CD8-positive, alpha-beta memory T cell (primary cell): ENCODE results near the gene HLCS. TPM values are rescaled to one million over a fixed set of nuclear protein-coding genes. Genes with fewer than 3 reads are reported as not detected.

Experiments
- CTCF ChIA-PET: fragments of 350-600 bp; sonication (Branson Sonifier 250); formaldehyde crosslinking; loops from one replicate; lab custom pipeline; 2021; ENCODE audit warnings: antibody characterized with exemption; lab: Charles Lee
- POLR2A ChIA-PET: fragments of 350-600 bp; sonication (Branson Sonifier 250); formaldehyde crosslinking; loops from one replicate; lab custom pipeline; 2021; ENCODE audit warnings: antibody characterized with exemption; lab: Charles Lee
- DNase-seq, 5 donors: peaks; one replicate each; pipeline versions ENCODE4 v3.0.0 to v3.0.0-alpha.2; 2020 to 2022; ENCODE audit warnings: mixed read lengths in 1 of 5
- H3K27ac ChIP-seq: one replicate; pipeline ENCODE4 v1.7.0; 2013; ENCODE audit warnings: low read depth, mild to moderate bottlenecking, low read length, moderate library complexity
- H3K27me3 ChIP-seq: 2 replicates; pipeline ENCODE4 v1.7.0; 2013; ENCODE audit warnings: low read length, mild to moderate bottlenecking; ENCODE audit not compliant: insufficient read depth, poor library complexity, severe bottlenecking
- H3K36me3 ChIP-seq: 2 replicates; pipeline ENCODE4 v1.7.0; 2013; ENCODE audit warnings: mild to moderate bottlenecking, low read length, moderate library complexity; ENCODE audit not compliant: insufficient read depth
- H3K4me1 ChIP-seq: 2 replicates; pipeline ENCODE4 v1.7.0; 2013; ENCODE audit warnings: mild to moderate bottlenecking, low read length, moderate library complexity; ENCODE audit not compliant: insufficient read depth
- H3K4me3 ChIP-seq: 2 replicates; pipeline ENCODE4 v1.7.0; 2013; ENCODE audit warnings: mild to moderate bottlenecking, low read length
- H3K9me3 ChIP-seq: 2 replicates; pipeline ENCODE4 v1.7.0; 2013; ENCODE audit warnings: mild to moderate bottlenecking, low read length
- H3K27ac Mint-ChIP-seq, 8 donors: one replicate each; pipeline ENCODE4 v1.8.0; 2020 to 2021; ENCODE audit warnings: mixed read lengths in 8 of 8, mild to moderate bottlenecking in 6 of 8, inconsistent platforms in 3 of 8, moderate library complexity in 3 of 8
- H3K27me3 Mint-ChIP-seq, 2 donors: one replicate each; pipeline ENCODE4 v1.8.0; 2020 to 2021; ENCODE audit warnings: mixed read lengths in 2 of 2, mild to moderate bottlenecking in 1 of 2, moderate library complexity in 1 of 2
- H3K36me3 Mint-ChIP-seq, 3 donors: one replicate each; pipeline ENCODE4 v1.8.0; 2020 to 2021; ENCODE audit warnings: mixed read lengths in 3 of 3, inconsistent platforms in 1 of 3, mild to moderate bottlenecking in 1 of 3
- H3K4me1 Mint-ChIP-seq, 3 donors: one replicate each; pipeline ENCODE4 v1.8.0; 2020 to 2021; ENCODE audit warnings: mixed read lengths in 3 of 3, inconsistent platforms in 1 of 3, mild to moderate bottlenecking in 1 of 3
- H3K4me3 Mint-ChIP-seq, 7 donors: one replicate each; pipeline ENCODE4 v1.8.0; 2020 to 2021; ENCODE audit warnings: mixed read lengths in 7 of 7, mild to moderate bottlenecking in 6 of 7, moderate library complexity in 4 of 7, inconsistent platforms in 2 of 7
- H3K9me3 Mint-ChIP-seq, 5 donors: one replicate each; pipeline ENCODE4 v1.8.0; 2020 to 2022; ENCODE audit warnings: mixed read lengths in 5 of 5, mild to moderate bottlenecking in 3 of 5, moderate library complexity in 2 of 5, inconsistent platforms in 1 of 5
- polyA plus RNA-seq: library from polyadenylated mRNA; unstranded; fragments of 300-500 nt; fragmentation: Illumina TruSeq; gene quantifications from one replicate; pipeline ENCODE4 v1.2.3, GENCODE V29; 2021
- total RNA-seq, 2 experiments: library from RNA; stranded (reverse); gene quantifications; one replicate each; pipeline ENCODE4 v1.2.3, GENCODE V29; 2021

Gene HLCS
- total and polyA plus RNA-seq, 3 experiments from 2014 or later = 12.7 to 14.7 (median 13.4) TPM

DNA sequence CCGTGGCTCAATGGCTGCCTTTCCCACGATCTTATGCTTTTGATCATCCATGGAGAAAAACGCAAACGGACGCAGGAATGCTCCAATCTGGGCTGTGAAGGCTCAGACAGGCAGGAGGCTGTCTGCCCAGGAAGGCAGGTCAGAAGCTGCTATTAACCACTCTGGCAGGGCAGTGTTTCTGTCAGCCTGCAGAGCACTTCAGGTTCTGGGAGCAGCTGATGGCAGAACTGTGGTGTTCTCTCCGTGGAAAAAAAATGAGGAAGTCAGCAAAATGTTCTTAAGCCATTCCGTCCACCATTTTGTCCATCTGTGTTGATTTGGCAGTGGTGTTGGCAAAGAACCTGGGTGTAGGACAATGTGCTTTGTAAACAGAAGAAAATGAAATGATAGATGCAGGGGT lies 175.9 kb downstream of the HLCS start:
- CTCF ChIA-PET = no interaction called here
- Histone ChIP-seq H3K27me3 (no peaks in the 10 kb centered on the region), H3K36me3 (no peaks in the 10 kb centered on the region), H3K4me1 (no peaks in the 10 kb centered on the region), H3K9me3 (no peaks in the 10 kb centered on the region), H3K27ac (no peak overlapping the region), H3K4me3 (no peak overlapping the region)
- Mint-ChIP-seq H3K4me1 (peaks cover 0 to 1% (median 0%) of the 10 kb centered on the region in 3 donors), H3K4me3 (no peak overlapping the region), H3K27me3 (no peaks in the 10 kb centered on the region), H3K9me3 (peaks cover 0 to 9% (median 5%) of the 10 kb centered on the region in 5 donors), H3K36me3 (peaks cover 13 to 43% (median 24%) of the 10 kb centered on the region in 3 donors), H3K27ac (no peak overlapping the region)
- POLR2A ChIA-PET = no interaction called here
- no peak for DNase-seq

DNA sequence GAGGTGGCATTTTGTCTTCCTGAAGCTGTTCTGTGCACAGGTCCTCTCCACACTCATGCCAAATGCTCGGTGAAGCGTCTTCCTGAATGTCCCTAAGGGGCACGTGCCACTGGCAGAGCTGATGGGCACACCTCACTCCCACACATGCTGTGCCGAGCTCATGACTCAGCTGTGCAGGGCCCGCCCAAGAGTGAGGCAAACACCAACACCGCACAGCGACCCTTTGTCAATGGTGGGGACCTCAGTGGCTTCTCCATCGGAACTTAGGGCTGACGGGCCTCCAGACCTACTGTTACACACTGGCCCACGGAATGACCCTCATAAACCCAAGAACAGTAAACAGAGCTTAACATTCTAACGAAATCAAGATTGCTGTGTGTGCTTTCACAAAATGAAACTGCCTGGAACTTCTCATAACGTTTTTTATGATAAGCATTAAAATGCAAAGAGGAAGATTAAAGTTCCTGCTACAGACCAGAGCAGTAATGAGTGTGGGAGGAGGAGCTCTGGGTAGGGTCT lies 178.3 kb downstream of the HLCS start:
- CTCF ChIA-PET = no interaction called here
- Mint-ChIP-seq H3K27ac (no peak overlapping the region), H3K4me3 (no peak overlapping the region), H3K4me1 (no peaks in the 10 kb centered on the region), H3K9me3 (no peaks in the 10 kb centered on the region), H3K27me3 (no peaks in the 10 kb centered on the region), H3K36me3 (peaks cover 16 to 31% (median 17%) of the 10 kb centered on the region in 3 donors)
- no peaks in the 10 kb centered on the region for H3K4me1 ChIP-seq
- H3K4me3 ChIP-seq = no peak overlapping the region
- H3K36me3 ChIP-seq = no peaks in the 10 kb centered on the region
- no peaks in the 10 kb centered on the region for H3K9me3 ChIP-seq
- H3K27ac ChIP-seq = no peak overlapping the region
- POLR2A ChIA-PET = no interaction called here
- no peaks in the 10 kb centered on the region for H3K27me3 ChIP-seq
- no peak for DNase-seq

DNA sequence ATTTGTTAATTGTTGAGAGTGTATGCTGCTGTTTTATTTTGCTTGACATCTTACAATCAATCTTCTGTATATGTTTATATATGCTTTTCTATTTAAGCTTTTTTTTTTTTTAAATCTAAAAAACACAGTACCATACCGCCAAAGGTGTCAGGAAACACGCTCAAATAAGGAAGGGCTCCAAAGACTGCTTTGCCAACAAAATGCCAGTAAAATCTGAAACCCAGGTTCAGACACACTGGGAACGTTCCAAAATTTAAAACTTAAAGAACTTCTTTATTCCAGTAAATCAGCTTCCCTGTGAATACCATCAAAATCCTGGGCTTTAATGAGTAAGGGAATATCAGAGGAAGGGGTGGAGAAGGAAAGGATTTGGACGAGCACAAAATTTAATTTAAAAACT lies 180.3 kb downstream of the HLCS start:
- no peak overlapping the region for H3K4me3 ChIP-seq
- Mint-ChIP-seq H3K27me3 (no peaks in the 10 kb centered on the region), H3K36me3 (peaks cover 14 to 30% (median 16%) of the 10 kb centered on the region in 3 donors), H3K27ac (no peak overlapping the region), H3K9me3 (no peaks in the 10 kb centered on the region), H3K4me1 (peaks cover 0 to 5% (median 4%) of the 10 kb centered on the region in 3 donors), H3K4me3 (no peak overlapping the region)
- H3K9me3 ChIP-seq = no peaks in the 10 kb centered on the region
- no peaks in the 10 kb centered on the region for H3K27me3 ChIP-seq
- DNase-seq = no peak
- POLR2A ChIA-PET = interaction anchor here (0.6 kb wide), 1 partner anchor 1001 kb away, joined by 3 read pairs; no protein-coding TSS in a partner anchor
- H3K27ac ChIP-seq = no peak overlapping the region
- CTCF ChIA-PET = no interaction called here
- no peaks in the 10 kb centered on the region for H3K4me1 ChIP-seq
- no peaks in the 10 kb centered on the region for H3K36me3 ChIP-seq

DNA sequence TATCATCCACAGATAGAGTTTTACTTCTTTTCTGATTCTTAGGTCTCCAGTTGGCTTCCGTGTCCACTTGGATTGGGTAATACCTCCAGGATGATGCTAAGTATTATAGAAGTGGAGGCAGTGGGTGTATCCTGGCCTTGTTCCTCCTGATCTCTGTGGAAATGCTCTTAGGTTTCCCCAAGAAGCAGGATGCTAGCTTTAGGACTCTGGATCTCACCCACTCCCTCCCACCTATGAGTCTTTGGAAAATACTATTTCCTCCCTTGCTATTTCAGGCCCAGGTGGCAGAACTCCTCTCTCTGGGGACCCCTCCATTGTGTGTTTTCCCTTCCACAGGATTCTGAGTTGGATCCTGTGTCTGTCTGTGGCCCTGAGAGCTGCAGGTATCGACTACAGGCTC lies 180.9 kb downstream of the HLCS start:
- Histone ChIP-seq H3K9me3 (no peaks in the 10 kb centered on the region), H3K27ac (no peak overlapping the region), H3K27me3 (no peaks in the 10 kb centered on the region), H3K36me3 (no peaks in the 10 kb centered on the region), H3K4me3 (no peak overlapping the region), H3K4me1 (no peaks in the 10 kb centered on the region)
- DNase-seq = no peak
- ChIA-PET POLR2A (interaction anchor here (0.6 kb wide), 1 partner anchor 1000 kb away, joined by 3 read pairs; no protein-coding TSS in a partner anchor), CTCF (no interaction called here)
- no peaks in the 10 kb centered on the region for H3K27me3 Mint-ChIP-seq
- H3K4me1 Mint-ChIP-seq = peaks cover 0 to 8% (median 7%) of the 10 kb centered on the region in 3 donors
- H3K27ac Mint-ChIP-seq = no peak overlapping the region
- no peak overlapping the region for H3K4me3 Mint-ChIP-seq
- peaks cover 9 to 24% (median 10%) of the 10 kb centered on the region in 3 donors for H3K36me3 Mint-ChIP-seq
- no peaks in the 10 kb centered on the region for H3K9me3 Mint-ChIP-seq

DNA sequence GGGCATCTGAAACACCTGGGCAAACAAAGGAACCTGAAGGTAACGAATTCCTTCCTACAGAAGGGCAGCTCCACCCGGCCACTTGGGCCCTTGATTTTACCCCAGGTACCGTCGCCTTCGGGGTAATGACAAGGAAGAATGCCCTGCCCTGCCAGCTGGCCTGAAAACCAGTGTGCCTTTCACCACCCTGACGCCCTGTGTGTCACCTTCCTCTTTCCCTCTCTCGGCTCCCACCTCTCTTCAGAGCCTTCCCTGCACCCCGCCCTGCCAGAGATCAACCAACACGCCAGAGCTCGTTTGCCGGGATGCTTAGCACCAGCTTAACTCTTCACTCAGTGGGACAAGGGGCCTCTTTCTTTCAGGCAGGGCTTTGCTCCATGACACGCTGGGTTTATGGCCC lies 181.5 kb downstream of the HLCS start:
- POLR2A ChIA-PET = no interaction called here
- H3K4me3 ChIP-seq = no peak overlapping the region
- no peaks in the 10 kb centered on the region for H3K9me3 ChIP-seq
- no peaks in the 10 kb centered on the region for H3K27me3 ChIP-seq
- H3K27ac ChIP-seq = no peak overlapping the region
- Mint-ChIP-seq H3K27ac (no peak overlapping the region), H3K4me1 (peaks cover 0 to 8% (median 7%) of the 10 kb centered on the region in 3 donors), H3K4me3 (peak overlapping the region in 1 of 7 donors; percentile 41), H3K36me3 (peaks cover 6 to 22% (median 6%) of the 10 kb centered on the region in 3 donors), H3K27me3 (no peaks in the 10 kb centered on the region), H3K9me3 (no peaks in the 10 kb centered on the region)
- no peaks in the 10 kb centered on the region for H3K4me1 ChIP-seq
- H3K36me3 ChIP-seq = no peaks in the 10 kb centered on the region
- DNase-seq = no peak
- CTCF ChIA-PET = no interaction called here

DNA sequence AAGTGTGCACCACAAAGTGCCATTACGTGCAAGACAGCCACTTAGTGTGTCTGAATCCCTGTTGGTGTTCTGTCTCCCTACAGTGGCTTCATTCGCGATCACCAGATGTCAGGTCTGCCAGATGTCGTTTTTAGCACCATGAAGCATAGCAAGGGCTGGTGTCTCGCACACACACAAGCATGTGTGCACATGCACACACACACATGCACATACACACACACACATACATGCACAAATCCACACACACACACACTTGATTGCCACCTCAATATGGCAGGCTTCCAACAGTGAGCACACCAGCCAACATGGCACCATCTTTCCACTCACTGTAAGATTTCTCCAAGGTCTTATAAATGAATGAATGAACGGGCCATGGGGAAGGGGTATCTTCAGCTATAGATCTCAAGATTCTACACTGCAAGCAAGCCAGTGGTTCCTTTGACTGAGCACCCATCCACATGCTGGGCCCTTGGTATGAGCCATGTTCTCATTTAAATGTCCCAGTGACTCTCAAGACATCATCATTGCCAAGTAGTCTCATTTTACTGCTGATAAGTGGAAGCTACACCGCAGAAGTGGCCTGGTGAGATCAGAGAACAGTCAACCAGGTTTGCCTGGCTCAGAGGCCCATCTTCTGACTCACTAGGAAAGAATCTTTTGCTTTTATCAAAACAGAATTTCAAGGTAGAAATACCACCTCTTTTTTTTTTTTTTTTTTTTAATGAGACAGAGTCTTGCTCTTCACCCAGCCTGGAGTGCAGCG lies 182.7 kb downstream of the HLCS start:
- Histone ChIP-seq H3K4me1 (no peaks in the 10 kb centered on the region), H3K4me3 (no peak overlapping the region), H3K27me3 (no peaks in the 10 kb centered on the region), H3K9me3 (no peaks in the 10 kb centered on the region), H3K36me3 (no peaks in the 10 kb centered on the region), H3K27ac (no peak overlapping the region)
- CTCF ChIA-PET = no interaction called here
- Mint-ChIP-seq H3K27me3 (no peaks in the 10 kb centered on the region), H3K9me3 (no peaks in the 10 kb centered on the region), H3K4me3 (no peak overlapping the region), H3K4me1 (peaks cover 0 to 8% (median 7%) of the 10 kb centered on the region in 3 donors), H3K27ac (no peak overlapping the region), H3K36me3 (peaks cover 5 to 21% (median 6%) of the 10 kb centered on the region in 3 donors)
- POLR2A ChIA-PET = no interaction called here
- no peak for DNase-seq

DNA sequence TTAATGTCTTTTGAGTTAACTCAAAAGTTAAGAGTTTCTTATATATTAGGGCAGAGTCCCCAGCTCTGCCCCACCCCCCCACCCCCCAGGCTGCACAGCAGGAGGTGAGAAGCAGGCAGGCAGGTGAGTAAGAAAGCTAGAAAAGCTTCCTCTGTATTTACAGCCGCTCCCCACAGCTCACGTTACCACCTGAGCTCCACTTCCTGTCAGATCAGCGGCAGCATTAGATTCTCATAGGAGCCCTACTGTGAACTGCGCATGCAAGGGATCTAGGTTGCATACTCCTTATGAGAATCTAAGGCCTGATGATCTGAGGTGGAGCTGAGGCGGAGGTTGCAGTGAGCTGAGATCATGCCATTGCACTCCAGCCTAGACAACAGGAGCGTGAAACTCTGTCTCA lies 185.6 kb downstream of the HLCS start:
- Mint-ChIP-seq H3K4me3 (no peak overlapping the region), H3K27ac (no peak overlapping the region), H3K27me3 (no peaks in the 10 kb centered on the region), H3K4me1 (peaks cover 0 to 8% (median 7%) of the 10 kb centered on the region in 3 donors), H3K36me3 (peaks cover 0 to 11% (median 4%) of the 10 kb centered on the region in 3 donors), H3K9me3 (no peaks in the 10 kb centered on the region)
- H3K27me3 ChIP-seq = no peaks in the 10 kb centered on the region
- ChIA-PET POLR2A (no interaction called here), CTCF (no interaction called here)
- no peak overlapping the region for H3K27ac ChIP-seq
- DNase-seq = no peak
- H3K4me1 ChIP-seq = no peaks in the 10 kb centered on the region
- no peaks in the 10 kb centered on the region for H3K36me3 ChIP-seq
- H3K4me3 ChIP-seq = no peak overlapping the region
- no peaks in the 10 kb centered on the region for H3K9me3 ChIP-seq

DNA sequence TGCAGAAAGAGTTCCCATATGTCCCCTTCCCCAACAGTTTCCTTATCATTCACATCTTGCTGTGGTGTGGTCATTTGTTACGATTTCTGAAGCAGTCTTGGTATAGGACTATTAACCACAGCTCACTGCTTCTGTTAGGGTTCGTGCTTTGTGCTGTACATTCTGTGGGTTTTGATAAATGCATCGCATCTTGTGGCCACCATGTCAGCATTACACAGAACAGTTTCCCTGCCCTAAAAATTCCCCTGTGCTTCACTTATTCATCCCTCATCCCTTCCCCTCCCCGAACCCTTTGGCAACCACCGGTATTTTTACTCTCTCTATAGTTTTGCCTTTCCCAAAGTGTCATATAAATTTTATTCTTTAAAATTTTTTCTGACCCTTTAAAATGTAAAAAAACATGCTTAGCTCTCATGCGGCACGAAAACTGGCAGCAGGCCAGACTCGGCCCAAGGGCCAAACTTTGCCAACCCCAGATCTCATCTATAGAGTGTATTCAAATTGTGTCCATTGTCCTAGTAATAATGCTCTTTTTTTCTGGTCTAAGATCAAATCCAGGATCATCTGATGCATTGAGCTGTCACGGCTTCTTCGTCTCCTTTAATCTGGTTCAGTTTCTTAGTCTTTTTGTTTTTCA lies 189.4 kb downstream of the HLCS start:
- no peak overlapping the region for H3K4me3 ChIP-seq
- DNase-seq = no peak
- Mint-ChIP-seq H3K4me1 (peaks cover 0 to 8% (median 7%) of the 10 kb centered on the region in 3 donors), H3K4me3 (no peak overlapping the region), H3K27me3 (no peaks in the 10 kb centered on the region), H3K27ac (no peak overlapping the region), H3K9me3 (no peaks in the 10 kb centered on the region), H3K36me3 (peaks cover 0 to 5% (median 2%) of the 10 kb centered on the region in 3 donors)
- H3K36me3 ChIP-seq = no peaks in the 10 kb centered on the region
- no peak overlapping the region for H3K27ac ChIP-seq
- H3K9me3 ChIP-seq = no peaks in the 10 kb centered on the region
- H3K27me3 ChIP-seq = no peaks in the 10 kb centered on the region
- POLR2A ChIA-PET = no interaction called here
- H3K4me1 ChIP-seq = no peaks in the 10 kb centered on the region
- CTCF ChIA-PET = no interaction called here
